Calu3 (cell line): Measurements from ENCODE around the gene FLACC1. TPM values are rescaled to one million over a fixed set of nuclear protein-coding genes. Genes with fewer than 3 reads are reported as not detected.
A peak's percentile ranks its signal among the peaks of the same experiment; 100 is the strongest.

Experiments used
- BruUV-seq: library from RNA; stranded (reverse); fragments of 400-500 nt; replicated peaks from 2 replicates; lab custom pipeline; 2021; lab: Mats Ljungman, UMichigan
- CTCF ChIA-PET: fragments of 300-600 bp; sonication (Branson Sonifier 250); formaldehyde crosslinking; loops from one replicate; lab custom pipeline; 2022; ENCODE audit warnings: antibody characterized with exemption; lab: Charles Lee
- DNase-seq: peaks from one replicate; pipeline ENCODE4 v3.0.0; 2022
- H3K27ac Mint-ChIP-seq: one replicate; pipeline ENCODE4 v1.8.0; 2022; ENCODE audit warnings: mixed read lengths; ENCODE audit not compliant: unreplicated experiment
- H3K27me3 Mint-ChIP-seq: one replicate; pipeline ENCODE4 v1.8.0; 2022; ENCODE audit warnings: mixed read lengths; ENCODE audit not compliant: unreplicated experiment
- H3K36me3 Mint-ChIP-seq: one replicate; pipeline ENCODE4 v1.8.0; 2022; ENCODE audit warnings: mild to moderate bottlenecking, moderate library complexity, mixed read lengths; ENCODE audit not compliant: insufficient read depth, unreplicated experiment
- H3K4me1 Mint-ChIP-seq: one replicate; pipeline ENCODE4 v1.8.0; 2022; ENCODE audit warnings: mild to moderate bottlenecking, low read depth, mixed read lengths; ENCODE audit not compliant: unreplicated experiment
- H3K4me3 Mint-ChIP-seq: one replicate; pipeline ENCODE4 v1.8.0; 2022; ENCODE audit warnings: mild to moderate bottlenecking, low read depth, moderate library complexity, mixed read lengths; ENCODE audit not compliant: unreplicated experiment
- H3K9me3 Mint-ChIP-seq: one replicate; pipeline ENCODE4 v1.8.0; 2022; ENCODE audit warnings: low read depth, mixed read lengths; ENCODE audit not compliant: unreplicated experiment
- CTCF ChIP-seq: fragments of 200-600 bp; IDR thresholded peaks from one replicate; pipeline ENCODE4 v1.8.0; 2022; ENCODE audit warnings: antibody characterized with exemption; ENCODE audit not compliant: unreplicated experiment
- intact Hi-C: fragments of 100-400 bp; cut with micrococcal nuclease; formaldehyde crosslinking; loops from one replicate; pipeline ENCODE4 v1.10.0; 2022; ENCODE audit not compliant: unreplicated experiment
- total RNA-seq: library from RNA; stranded (reverse); gene quantifications from 2 replicates; pipeline ENCODE4 v1.2.3, GENCODE V29; 2022

The FLACC1 gene
- total RNA-seq, 1 experiment from 2014 or later, result 1.2 TPM

DNA sequence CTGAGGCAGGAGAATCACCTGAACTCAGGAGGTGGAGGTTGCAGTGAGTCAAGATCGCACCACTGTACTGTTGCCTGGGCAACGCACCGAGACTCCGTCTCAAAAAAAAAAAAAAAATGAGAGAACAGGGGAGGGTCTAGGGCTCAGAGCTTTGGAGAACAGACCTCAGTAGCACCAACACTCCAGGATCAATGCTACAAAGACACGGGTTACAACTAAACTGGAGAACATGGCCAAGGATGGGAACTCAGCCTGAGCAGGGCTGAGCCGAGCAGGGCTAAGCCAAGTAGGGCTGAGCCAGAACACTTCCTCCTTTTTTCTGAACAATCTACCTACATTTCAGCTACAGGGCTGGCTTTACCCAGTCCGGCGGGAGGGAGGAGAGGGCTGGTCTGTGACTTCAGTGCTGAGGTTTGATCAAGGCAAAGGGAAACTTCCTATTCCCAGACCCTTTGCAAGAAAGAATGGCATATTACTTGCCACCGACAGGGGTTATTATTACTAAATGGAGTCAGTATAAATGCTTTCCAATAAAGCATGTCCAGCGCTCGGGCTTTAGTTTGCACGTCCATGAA, 99.7 kb downstream of the FLACC1 start:
- CTCF ChIA-PET, result no interaction called here

GRCh38 chr2:201256082-201256481, 101.1 kb downstream of the FLACC1 start:
- H3K9me3 Mint-ChIP-seq, result peaks cover under 1% of the 10 kb centered on the region
- H3K4me3 Mint-ChIP-seq, result no peak overlapping the region
- no TSS peak for BruUV-seq
- no peaks in the 10 kb centered on the region for H3K27me3 Mint-ChIP-seq
- peaks cover 70% of the 10 kb centered on the region for H3K4me1 Mint-ChIP-seq
- CTCF ChIA-PET, result no interaction called here
- H3K36me3 Mint-ChIP-seq, result peaks cover 53% of the 10 kb centered on the region
- intact Hi-C loops, result no loop called here
- peak overlapping the region; percentile 93 for H3K27ac Mint-ChIP-seq
- no peak for DNase-seq
- no peak for TF ChIP-seq CTCF

More for the DNA sequence above, 99.7 kb downstream of the FLACC1 start:
- Mint-ChIP-seq H3K27ac (peak overlapping the region; percentile 93), H3K9me3 (no peaks in the 10 kb centered on the region), H3K36me3 (peaks cover 59% of the 10 kb centered on the region), H3K4me1 (peaks cover 81% of the 10 kb centered on the region), H3K4me3 (peak overlapping the region; percentile 78), H3K27me3 (no peaks in the 10 kb centered on the region)
- TF ChIP-seq CTCF, result no peak
- intact Hi-C loops, result no loop called here
- BruUV-seq, result no TSS peak
- DNase-seq, result peak; percentile 58

- no peaks in the 10 kb centered on the region for H3K27me3 Mint-ChIP-seq
- no TSS peak for BruUV-seq
- peaks cover 50% of the 10 kb centered on the region for H3K36me3 Mint-ChIP-seq
- no peak for DNase-seq
- CTCF ChIA-PET, result interaction anchor here (1.4 kb wide), 1 partner anchor 24 kb away, joined by 5 read pairs; no protein-coding TSS in a partner anchor
- peaks cover 4% of the 10 kb centered on the region for H3K9me3 Mint-ChIP-seq
- H3K4me1 Mint-ChIP-seq, result peaks cover 64% of the 10 kb centered on the region
- peak overlapping the region; percentile 87 for H3K27ac Mint-ChIP-seq
- no peak overlapping the region for H3K4me3 Mint-ChIP-seq
- intact Hi-C loops, result no loop called here
- no peak for TF ChIP-seq CTCF
These were observed 101.6 kb downstream of the FLACC1 start for GRCh38 chr2:201255408-201256033.

DNA sequence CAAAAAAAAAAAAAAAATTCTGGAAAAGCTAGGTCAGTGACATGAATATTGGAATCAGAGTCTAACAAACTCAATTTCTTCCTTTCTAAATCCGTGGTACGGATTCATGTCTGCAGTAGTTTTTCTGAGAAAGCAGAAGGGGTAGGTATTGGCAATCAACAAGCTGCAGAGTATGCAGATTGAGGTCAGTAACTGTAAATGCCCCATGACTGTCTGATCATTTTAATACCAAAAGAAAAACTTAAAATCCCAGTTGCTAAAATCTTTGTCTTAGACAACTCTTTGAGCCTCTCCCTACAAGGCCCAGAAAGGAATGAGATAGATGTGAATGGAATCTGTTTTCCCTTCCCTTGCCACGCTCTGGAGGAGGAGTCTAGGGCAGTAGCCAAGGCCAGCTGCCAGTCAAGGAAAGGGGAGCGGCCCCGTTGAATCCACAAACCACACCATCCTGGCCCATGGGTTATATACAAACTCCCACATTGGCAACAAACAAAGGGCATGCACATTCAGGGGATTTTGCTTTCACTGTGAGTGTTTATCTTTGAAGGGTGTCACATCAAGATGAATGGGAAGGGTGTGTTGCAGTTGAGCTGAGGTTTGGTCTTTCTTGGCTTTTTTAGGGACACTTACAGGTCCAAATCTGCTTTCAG, 102.9 kb downstream of the FLACC1 start:
- peaks cover 43% of the 10 kb centered on the region for H3K36me3 Mint-ChIP-seq
- H3K9me3 Mint-ChIP-seq, result peaks cover 7% of the 10 kb centered on the region
- peak overlapping the region; percentile 52 for H3K4me3 Mint-ChIP-seq
- CTCF ChIA-PET, result interaction anchor here (1.4 kb wide), 1 partner anchor 22 kb away, joined by 5 read pairs; no protein-coding TSS in a partner anchor
- BruUV-seq, result no TSS peak
- H3K4me1 Mint-ChIP-seq, result peaks cover 52% of the 10 kb centered on the region
- DNase-seq, result peak; percentile 70
- peak overlapping the region; percentile 87 for H3K27ac Mint-ChIP-seq
- intact Hi-C loops, result no loop called here
- H3K27me3 Mint-ChIP-seq, result no peaks in the 10 kb centered on the region
- TF ChIP-seq CTCF, result no peak
